ENCODE data around the gene IGFBP1. TPM values are rescaled to one million over a fixed set of nuclear protein-coding genes. Genes with fewer than 3 reads are reported as not detected.

IGFBP1 gene
- total RNA-seq, 2 donors from 2014 or later = not detected

DNA sequence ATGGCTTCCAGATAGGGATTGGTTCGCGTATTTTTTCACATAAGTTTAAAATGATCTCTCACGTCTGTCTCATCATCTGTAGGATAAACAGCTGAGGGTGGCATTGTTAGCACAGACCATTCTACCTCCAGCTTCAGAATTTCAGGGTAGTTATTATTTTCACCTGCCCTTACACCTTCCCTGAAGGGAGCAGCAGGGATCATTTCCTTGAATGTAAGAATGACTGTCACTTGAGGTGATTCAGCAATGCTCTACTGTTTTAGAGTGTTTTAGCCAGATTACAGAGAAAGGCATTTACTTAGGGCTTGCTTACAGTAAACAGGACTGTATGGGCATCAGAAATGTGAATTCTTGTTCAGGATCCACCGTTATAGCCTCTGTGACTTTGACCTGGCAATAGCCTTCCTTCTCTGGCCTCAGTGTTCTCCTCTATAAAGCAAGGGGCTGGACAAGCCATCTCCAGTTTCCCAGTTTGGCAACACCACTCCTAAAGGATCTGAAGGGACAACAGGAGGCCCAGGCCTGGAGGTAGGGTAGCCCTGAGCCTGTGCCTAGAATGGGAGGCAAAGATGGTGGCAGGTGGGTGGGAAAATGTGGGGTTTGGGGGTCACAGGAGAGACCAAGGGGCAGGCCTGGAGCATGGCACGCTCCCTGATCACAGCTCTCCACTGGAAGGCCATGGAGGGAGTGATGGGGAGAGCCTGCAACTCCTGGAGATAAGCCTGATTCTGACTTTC lies 1.2 kb upstream of the IGFBP1 start:
- Mint-ChIP-seq H3K27me3 (peaks cover 88% of the 10 kb centered on the region), H3K27ac (no peak overlapping the region), H3K36me3 (ENCODE audit: low read depth) (peaks cover 4% of the 10 kb centered on the region), H3K4me3 (no peak overlapping the region), H3K4me1 (peaks cover 7% of the 10 kb centered on the region)
- ATAC-seq = no peak
- DNase-seq = no peak
- no peaks in the 10 kb centered on the region for H3K9me3 ChIP-seq (ENCODE audit: control insufficient read depth, low read length, poor library complexity, severe bottlenecking)

DNA sequence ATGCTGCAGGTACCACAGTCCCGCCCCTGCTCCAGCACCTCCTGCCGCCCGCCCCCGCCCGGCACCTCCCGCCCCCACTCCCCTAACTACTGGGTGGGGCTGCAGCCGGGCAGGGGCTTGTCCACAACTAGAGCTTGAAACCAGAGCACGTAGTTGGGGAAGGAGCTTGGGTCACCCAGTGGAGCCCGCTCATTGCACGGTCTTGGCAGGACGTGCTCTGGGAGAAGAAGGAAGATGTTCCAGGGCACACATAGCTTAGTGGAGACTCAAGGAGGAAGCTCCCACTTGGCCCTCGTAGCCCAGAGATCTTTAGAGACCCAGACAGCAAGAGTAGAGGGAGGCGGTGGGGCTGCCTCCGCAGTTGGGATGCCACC lies 692 bp downstream of the IGFBP1 start:
- H3K4me1 Mint-ChIP-seq = peaks cover 10% of the 10 kb centered on the region
- DNase-seq = no peak
- no peak overlapping the region for H3K27ac Mint-ChIP-seq
- peaks cover 89% of the 10 kb centered on the region for H3K27me3 Mint-ChIP-seq
- no peak overlapping the region for H3K4me3 Mint-ChIP-seq
- H3K36me3 Mint-ChIP-seq (ENCODE audit: low read depth) = peaks cover 8% of the 10 kb centered on the region
- ATAC-seq = no peak
- H3K9me3 ChIP-seq (ENCODE audit: control insufficient read depth, low read length, poor library complexity, severe bottlenecking) = no peaks in the 10 kb centered on the region

DNA sequence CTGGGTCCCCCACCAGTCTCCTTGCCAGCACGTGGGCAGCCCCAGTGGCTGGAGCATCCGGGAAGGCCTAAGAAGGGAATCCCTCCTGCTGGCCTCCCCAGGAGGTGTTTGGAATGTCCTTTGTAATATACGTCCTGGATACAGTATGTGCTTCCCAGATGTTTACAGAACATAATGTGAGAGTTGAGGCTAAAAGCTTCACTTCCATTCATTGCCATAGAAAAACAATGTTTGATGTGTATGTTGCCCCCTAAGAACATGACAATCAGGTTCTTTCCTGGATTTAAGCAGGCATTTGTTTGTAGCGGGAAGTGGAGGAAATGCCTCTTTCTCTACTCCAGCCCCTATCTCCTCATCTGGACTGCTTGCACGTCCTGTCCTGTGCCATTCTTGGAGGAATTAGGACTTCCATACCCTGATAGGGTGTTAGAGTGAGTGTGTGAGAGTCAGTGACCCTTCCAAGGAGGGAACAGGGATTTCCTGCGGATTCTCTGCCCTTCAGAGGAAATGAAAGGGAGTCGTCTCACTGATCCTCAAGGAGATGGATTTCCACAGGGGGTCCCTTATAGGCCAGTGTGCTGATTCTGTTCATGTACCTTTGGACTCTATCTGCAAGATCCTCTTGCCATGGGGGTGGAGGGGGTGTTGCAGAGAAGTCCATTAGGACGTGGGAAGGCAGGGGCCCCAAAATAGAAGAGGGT lies 1.2 kb downstream of the IGFBP1 start:
- no peak for DNase-seq
- H3K27me3 Mint-ChIP-seq = peaks cover 89% of the 10 kb centered on the region
- peaks cover 9% of the 10 kb centered on the region for H3K36me3 Mint-ChIP-seq (ENCODE audit: low read depth)

DNA sequence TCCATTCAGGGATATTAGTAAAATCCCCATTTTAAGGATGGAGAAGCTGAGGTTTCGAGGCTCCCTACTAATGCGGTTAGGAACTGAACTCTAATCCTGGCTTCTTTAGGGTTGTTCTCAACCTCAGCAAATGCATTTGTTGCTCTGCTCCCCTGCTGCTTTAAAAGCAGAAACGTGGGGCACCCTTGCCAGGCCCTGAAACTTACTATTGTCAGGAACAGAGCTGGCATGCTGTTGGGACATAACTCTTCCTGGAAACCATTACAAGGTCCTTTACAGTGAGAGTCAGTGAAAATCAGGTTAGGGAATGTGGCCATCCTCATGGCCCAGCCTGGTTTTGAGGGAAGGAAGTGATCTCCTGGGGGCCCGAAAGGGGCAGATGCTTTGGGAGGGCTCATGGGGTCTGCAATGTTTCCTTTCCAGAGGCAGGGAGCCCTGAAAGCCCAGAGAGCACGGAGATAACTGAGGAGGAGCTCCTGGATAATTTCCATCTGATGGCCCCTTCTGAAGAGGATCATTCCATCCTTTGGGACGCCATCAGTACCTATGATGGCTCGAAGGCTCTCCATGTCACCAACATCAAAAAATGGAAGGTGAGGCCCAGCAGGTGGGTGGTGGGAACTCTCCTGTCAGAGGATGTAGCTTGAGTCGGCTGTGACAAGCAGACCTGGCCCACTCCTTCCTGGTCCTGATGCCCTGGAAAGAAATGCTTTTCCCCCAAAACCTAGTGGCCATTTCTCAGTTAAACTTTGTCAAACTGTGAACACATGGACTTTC lies 2.0 kb downstream of the IGFBP1 start:
- H3K4me1 Mint-ChIP-seq = peaks cover 13% of the 10 kb centered on the region
- peaks cover 89% of the 10 kb centered on the region for H3K27me3 Mint-ChIP-seq

More for the DNA sequence above, 1.2 kb downstream of the IGFBP1 start:
- no peak for ATAC-seq
- no peaks in the 10 kb centered on the region for H3K9me3 ChIP-seq (ENCODE audit: control insufficient read depth, low read length, poor library complexity, severe bottlenecking)
- Mint-ChIP-seq H3K4me1 (peaks cover 15% of the 10 kb centered on the region), H3K27ac (no peak overlapping the region), H3K4me3 (no peak overlapping the region)

DNA sequence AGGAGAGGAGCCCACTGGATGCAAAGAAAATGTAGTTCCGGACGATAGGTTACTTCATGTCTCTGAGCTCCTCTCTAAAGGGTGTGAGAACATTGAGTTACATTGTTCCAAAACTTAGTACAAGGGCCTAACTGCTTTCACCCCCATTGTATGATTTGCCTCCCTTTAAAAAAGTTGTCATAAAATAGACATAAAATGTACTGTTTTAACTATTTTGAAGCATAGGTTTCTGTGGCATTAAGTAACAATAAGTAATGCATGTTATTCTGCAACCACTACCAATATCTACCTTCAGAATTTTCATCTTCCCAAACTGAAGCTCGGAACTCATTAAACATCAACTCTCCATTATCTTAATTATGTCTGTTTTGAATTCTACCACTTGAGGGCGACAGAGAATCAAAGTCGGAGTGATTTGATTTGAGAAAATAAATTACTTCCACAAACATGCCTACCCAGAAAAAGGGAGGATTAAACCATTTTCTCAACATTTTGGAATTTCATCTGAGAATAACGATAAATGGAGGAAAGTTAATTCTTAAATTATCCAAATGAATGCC lies 2.7 kb downstream of the IGFBP1 start:
- DNase-seq = no peak
- Mint-ChIP-seq H3K27me3 (peaks cover 89% of the 10 kb centered on the region), H3K4me1 (peaks cover 13% of the 10 kb centered on the region), H3K36me3 (ENCODE audit: low read depth) (peaks cover 6% of the 10 kb centered on the region), H3K4me3 (no peak overlapping the region), H3K27ac (no peak overlapping the region)
- no peak for ATAC-seq
- no peaks in the 10 kb centered on the region for H3K9me3 ChIP-seq (ENCODE audit: control insufficient read depth, low read length, poor library complexity, severe bottlenecking)

More for the DNA sequence above, 2.0 kb downstream of the IGFBP1 start:
- H3K4me3 Mint-ChIP-seq = no peak overlapping the region
- no peak overlapping the region for H3K27ac Mint-ChIP-seq
- peaks cover 6% of the 10 kb centered on the region for H3K36me3 Mint-ChIP-seq (ENCODE audit: low read depth)
- DNase-seq (no peak), ATAC-seq (no peak)
- no peaks in the 10 kb centered on the region for H3K9me3 ChIP-seq (ENCODE audit: control insufficient read depth, low read length, poor library complexity, severe bottlenecking)

DNA sequence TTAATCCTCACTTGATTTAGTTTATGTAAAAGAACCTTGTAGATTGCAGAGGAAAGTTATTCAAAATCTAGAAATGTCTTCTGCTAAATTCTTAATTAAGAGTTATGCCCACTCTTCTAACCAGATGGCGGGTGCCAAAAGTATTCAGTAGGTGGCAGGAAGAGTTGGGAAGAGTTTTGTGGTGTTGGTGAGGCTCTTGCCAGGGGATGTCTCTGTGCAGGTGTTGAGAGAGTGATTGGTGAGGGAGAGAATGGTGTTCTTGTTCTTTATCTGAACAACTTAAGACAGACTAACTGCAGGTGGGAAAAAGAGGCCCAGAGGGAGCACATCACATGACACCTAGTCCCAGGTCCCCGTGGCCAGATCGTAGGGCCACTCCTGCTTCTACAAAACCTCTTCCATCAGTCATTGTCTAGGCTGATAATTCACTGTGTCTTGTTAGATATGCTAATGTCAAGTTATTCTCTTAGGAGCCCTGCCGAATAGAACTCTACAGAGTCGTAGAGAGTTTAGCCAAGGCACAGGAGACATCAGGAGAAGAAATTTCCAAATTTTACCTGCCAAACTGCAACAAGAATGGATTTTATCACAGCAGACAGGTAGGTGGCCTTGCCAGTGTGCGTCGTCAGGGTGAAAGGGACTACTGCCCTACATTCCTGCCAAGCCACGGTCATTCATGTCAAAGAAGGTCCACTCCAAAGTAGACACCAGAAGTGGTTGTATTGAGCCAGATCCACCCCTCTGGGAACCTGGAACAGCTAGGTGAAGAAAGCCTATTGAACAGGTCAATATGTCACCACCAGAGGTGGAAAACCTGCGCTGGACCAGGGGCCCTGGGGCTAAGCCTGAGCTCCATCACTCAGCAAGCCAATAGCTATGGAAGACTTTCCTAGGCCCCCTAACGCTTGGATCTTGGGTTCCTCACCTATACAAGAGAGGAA lies 3.4 kb downstream of the IGFBP1 start:
- Mint-ChIP-seq H3K27me3 (peaks cover 89% of the 10 kb centered on the region), H3K27ac (no peak overlapping the region), H3K4me3 (no peak overlapping the region), H3K4me1 (peaks cover 13% of the 10 kb centered on the region), H3K36me3 (ENCODE audit: low read depth) (peaks cover 6% of the 10 kb centered on the region)
- no peak for DNase-seq
- ATAC-seq = no peak
- H3K9me3 ChIP-seq (ENCODE audit: control insufficient read depth, low read length, poor library complexity, severe bottlenecking) = no peaks in the 10 kb centered on the region

DNA sequence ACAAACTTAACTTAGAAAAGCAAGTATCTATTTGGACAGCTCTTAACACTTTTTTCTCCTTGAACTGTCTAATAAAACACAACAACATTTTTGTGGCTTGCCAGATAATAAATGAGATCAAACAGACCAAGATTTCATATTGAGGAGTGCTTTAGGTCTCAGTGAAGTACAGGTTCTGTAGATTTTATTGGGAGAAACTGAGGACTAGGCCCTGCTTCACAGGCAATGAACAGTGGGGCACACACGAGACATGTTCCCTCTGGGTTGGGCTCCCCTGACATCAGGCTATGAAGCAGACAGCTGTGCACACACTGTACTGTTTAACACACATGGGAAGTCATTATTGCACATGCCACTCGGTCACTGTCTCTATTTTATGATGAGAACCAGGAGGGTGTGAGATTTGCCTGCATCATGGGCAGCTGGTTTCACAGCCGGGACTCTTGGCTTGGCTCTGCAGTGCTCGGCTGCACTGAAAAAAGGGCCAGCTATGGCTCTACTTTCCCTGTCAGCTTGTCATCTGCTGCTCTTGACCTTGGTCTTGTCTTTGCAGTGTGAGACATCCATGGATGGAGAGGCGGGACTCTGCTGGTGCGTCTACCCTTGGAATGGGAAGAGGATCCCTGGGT lies 4.2 kb downstream of the IGFBP1 start:
- peaks cover 13% of the 10 kb centered on the region for H3K4me1 Mint-ChIP-seq
- ATAC-seq (no peak), DNase-seq (no peak)
- H3K4me3 Mint-ChIP-seq = no peak overlapping the region
- no peaks in the 10 kb centered on the region for H3K9me3 ChIP-seq (ENCODE audit: control insufficient read depth, low read length, poor library complexity, severe bottlenecking)
- peaks cover 6% of the 10 kb centered on the region for H3K36me3 Mint-ChIP-seq (ENCODE audit: low read depth)
- no peak overlapping the region for H3K27ac Mint-ChIP-seq
- peaks cover 83% of the 10 kb centered on the region for H3K27me3 Mint-ChIP-seq

DNA sequence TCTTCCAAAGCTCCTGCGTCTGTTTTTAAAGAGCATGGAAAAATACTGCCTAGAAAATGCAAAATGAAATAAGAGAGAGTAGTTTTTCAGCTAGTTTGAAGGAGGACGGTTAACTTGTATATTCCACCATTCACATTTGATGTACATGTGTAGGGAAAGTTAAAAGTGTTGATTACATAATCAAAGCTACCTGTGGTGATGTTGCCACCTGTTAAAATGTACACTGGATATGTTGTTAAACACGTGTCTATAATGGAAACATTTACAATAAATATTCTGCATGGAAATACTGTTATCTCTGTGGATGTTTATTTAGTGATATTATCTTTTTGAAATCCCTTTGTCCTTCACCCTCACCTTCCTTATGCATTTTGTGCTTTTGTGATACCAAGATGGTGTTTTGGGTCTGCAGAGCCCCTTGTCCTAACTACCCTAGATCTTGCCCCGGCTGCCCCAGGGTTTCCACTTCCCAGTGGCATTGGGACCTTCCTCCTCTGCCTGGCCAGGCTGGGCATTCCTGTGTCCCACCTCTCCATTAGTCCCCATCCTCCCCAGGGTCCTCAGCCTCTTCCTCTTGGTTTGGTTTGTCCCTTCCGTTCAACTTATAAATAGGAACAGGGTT lies 5.2 kb downstream of the IGFBP1 start:
- Mint-ChIP-seq H3K4me1 (peaks cover 11% of the 10 kb centered on the region), H3K27ac (no peak overlapping the region), H3K4me3 (no peak overlapping the region), H3K36me3 (ENCODE audit: low read depth) (peaks cover 6% of the 10 kb centered on the region), H3K27me3 (peaks cover 74% of the 10 kb centered on the region)
- DNase-seq (no peak), ATAC-seq (no peak)
- H3K9me3 ChIP-seq (ENCODE audit: control insufficient read depth, low read length, poor library complexity, severe bottlenecking) = no peaks in the 10 kb centered on the region

DNA sequence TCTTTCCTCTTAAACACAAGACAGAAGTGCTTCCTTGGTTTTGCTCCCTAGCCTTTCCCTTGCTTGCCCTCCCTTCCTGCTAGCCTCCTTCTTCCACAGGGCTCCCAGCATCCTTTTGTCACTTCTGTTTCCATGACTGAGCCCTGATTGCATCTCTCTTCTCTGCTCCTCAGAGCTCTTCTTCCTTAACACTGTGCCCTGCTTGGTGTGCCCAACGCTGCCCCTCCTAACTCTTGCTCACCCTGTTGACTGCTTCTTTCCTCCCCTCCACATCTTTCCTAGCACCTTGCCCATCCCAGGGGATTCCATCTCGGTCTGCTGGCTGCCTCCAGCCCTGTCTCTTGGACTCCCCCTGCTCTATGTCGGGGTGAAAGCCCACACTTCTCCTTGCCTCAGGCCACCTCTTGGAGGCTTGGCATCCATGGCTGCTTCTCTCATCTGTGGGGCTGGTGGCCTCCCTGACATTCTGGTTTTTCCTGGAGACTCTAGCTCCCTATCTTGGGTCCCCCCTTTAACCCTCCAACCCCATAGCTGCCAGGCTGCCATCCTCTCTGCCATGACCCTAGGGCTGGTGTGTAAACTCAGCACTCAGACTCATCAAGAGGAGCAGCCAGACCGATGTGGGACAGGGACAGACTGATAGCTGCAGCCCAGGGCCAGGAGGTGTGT lies 5.8 kb downstream of the IGFBP1 start:
- Mint-ChIP-seq H3K4me3 (no peak overlapping the region), H3K36me3 (ENCODE audit: low read depth) (peaks cover 6% of the 10 kb centered on the region), H3K27me3 (peaks cover 73% of the 10 kb centered on the region), H3K27ac (peak overlapping the region; percentile 47), H3K4me1 (peaks cover 11% of the 10 kb centered on the region)
- no peak for ATAC-seq
- no peak for DNase-seq
- H3K9me3 ChIP-seq (ENCODE audit: control insufficient read depth, low read length, poor library complexity, severe bottlenecking) = no peaks in the 10 kb centered on the region

DNA sequence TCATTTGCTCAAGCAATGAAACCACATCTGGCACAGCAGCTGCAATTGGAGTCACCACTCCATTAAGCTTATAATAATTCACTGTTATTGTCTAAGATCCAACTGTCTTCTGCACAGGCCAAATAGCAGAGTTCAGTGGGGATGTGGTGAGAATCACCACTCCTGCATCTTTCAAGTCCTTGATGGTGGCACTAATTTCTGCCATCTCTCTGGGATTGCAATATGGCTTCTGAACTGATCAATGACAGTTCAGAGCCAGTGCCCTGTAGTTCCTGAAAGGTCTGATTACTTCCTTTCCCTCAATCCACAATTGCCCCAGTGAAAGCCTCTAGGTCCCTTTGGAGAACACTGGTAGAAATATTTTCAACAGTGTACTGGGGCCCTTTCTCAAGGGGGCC lies 6.4 kb downstream of the IGFBP1 start:
- peaks cover 6% of the 10 kb centered on the region for H3K36me3 Mint-ChIP-seq (ENCODE audit: low read depth)
- DNase-seq = no peak
- peaks cover 67% of the 10 kb centered on the region for H3K27me3 Mint-ChIP-seq
- H3K9me3 ChIP-seq (ENCODE audit: control insufficient read depth, low read length, poor library complexity, severe bottlenecking) = no peaks in the 10 kb centered on the region
- peak overlapping the region; percentile 47 for H3K27ac Mint-ChIP-seq
- H3K4me1 Mint-ChIP-seq = peaks cover 11% of the 10 kb centered on the region
- H3K4me3 Mint-ChIP-seq = no peak overlapping the region
- ATAC-seq = no peak

DNA sequence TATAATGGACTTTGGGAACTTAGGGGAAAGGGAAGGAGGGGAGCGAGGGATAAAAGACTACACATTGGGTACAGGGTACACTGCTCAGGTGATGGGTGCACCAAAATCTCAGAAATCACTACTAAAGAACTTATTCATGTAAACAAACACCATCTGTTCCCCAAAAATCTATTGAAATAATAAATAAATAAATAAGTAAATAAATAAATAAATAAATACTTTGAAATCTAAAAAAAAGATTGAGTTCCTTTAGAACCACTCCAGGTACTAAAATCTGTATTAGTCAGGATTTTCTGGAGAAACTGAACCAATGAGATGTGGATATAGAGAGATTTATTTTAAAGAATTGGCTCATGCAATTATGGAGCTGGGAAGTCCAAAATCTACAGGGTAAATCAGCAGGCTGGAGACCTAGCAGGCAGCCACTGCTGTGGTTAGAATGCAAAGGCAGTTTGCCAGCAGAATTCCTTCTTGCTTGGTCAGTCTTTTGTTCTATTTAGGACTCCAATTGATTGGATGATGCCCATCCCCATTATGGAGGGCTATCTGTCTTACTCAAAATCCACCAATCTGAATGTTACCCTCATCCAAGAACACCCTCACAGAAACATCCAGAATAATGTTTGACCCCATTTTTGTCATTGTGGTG lies 8.9 kb downstream of the IGFBP1 start:
- Mint-ChIP-seq H3K27ac (no peak overlapping the region), H3K27me3 (peaks cover 52% of the 10 kb centered on the region), H3K4me3 (no peak overlapping the region), H3K36me3 (ENCODE audit: low read depth) (peaks cover 6% of the 10 kb centered on the region), H3K4me1 (peaks cover 8% of the 10 kb centered on the region)
- H3K9me3 ChIP-seq (ENCODE audit: control insufficient read depth, low read length, poor library complexity, severe bottlenecking) = no peaks in the 10 kb centered on the region
- DNase-seq (no peak), ATAC-seq (no peak)
